Stomach (tissue), 9 donors: Measurements from ENCODE around the gene HDAC11. TPM values are rescaled to one million over a fixed set of nuclear protein-coding genes. Genes with fewer than 3 reads are reported as not detected.
A peak's percentile ranks its signal among the peaks of the same experiment; 100 is the strongest.

Source experiments
- DNase-seq, 2 donors: peaks; one replicate each; pipeline versions ENCODE4 v3.0.0 to v3.0.0-alpha.2; 2013 to 2019
- H3K27ac ChIP-seq, 5 donors: fragments of 200-600 bp in 4 of 5; sonication (generic) in 4 of 5; one replicate each; pipeline ENCODE4 v1.5.1; 2013 to 2019; ENCODE audit warnings: mild to moderate bottlenecking in 1 of 5, moderate library complexity in 1 of 5
- H3K27me3 ChIP-seq, 3 donors: fragments of 200-600 bp; sonication (generic); one replicate each; pipeline ENCODE4 v1.5.1; 2017 to 2019; ENCODE audit warnings: mixed run types in 1 of 3
- H3K36me3 ChIP-seq, 4 donors: fragments of 200-600 bp; sonication (generic); 1 replicate in 3 of 4; 2 replicates in 1 of 4; pipeline ENCODE4 v1.5.1; 2016 to 2019
- H3K4me1 ChIP-seq, 4 donors: fragments of 200-600 bp; sonication (generic); one replicate each; pipeline ENCODE4 v1.5.1; 2016 to 2019
- H3K4me3 ChIP-seq, 4 donors: fragments of 200-600 bp; sonication (generic) in 3 of 4; one replicate each; pipeline ENCODE4 v1.5.1; 2016 to 2019; ENCODE audit warnings: mild to moderate bottlenecking in 1 of 4
- H3K9me3 ChIP-seq, 4 donors: fragments of 200-600 bp; sonication (generic); one replicate each; pipeline ENCODE4 v1.5.1; 2016 to 2019
- EP300 ChIP-seq: sonication (generic); formaldehyde crosslinking; IDR thresholded peaks from one replicate; pipeline ENCODE4 v1.6.1; 2017; ENCODE audit warnings: antibody characterized with exemption
- POLR2A ChIP-seq, 4 donors: fragments of 450-650 bp; IDR thresholded peaks; one replicate each; pipeline ENCODE4 v1.6.1; 2016; ENCODE audit warnings: antibody characterized with exemption in 4 of 4, control low read depth in 2 of 4, mild to moderate bottlenecking in 1 of 4, moderate library complexity in 1 of 4
- POLR2AphosphoS5 ChIP-seq, 3 donors: sonication (generic); formaldehyde crosslinking; IDR thresholded peaks; one replicate each; pipeline ENCODE4 v1.6.1; 2016; ENCODE audit warnings: antibody characterized with exemption in 3 of 3
- WGBS, 5 donors: extraction: QIAGEN DNeasy Blood & Tissue Kit in 3 of 5; methylation state at CpG; one replicate each; pipeline versions ENCODE4 v1.1.5 to v1.1.7; 2013 to 2018; 5-methylcytosine and 5-hydroxymethylcytosine counted together
- intact Hi-C: fragments of 100-400 bp; cut with DNase I; formaldehyde crosslinking; loops from one replicate; pipeline ENCODE4 v1.15.1; 2023; ENCODE audit warnings: low total_unique reads
- polyA plus RNA-seq, 3 donors: library from polyadenylated mRNA; stranded (reverse); fragments of 200-250 nt; gene quantifications; one replicate each; pipeline ENCODE4 v1.2.3, GENCODE V29; 2013
- total RNA-seq, 5 donors: library from RNA; depleted of rRNA; stranded (reverse); fragments of >200 nt; gene quantifications; one replicate each; pipeline versions ENCODE4 v1.1.0 to v1.2.3, GENCODE V29; 2014 to 2016
- TF ChIP-seq, protein P1 (sequence below), 7 experiments: fragments of 450-650 bp in 4 of 7; fragments of 200-600 bp in 3 of 7; sonication (generic) in 3 of 7; IDR thresholded peaks; one replicate each; pipeline ENCODE4 v1.5.1; 2016 to 2019; ENCODE audit warnings: antibody characterized with exemption in 7 of 7, control low read depth in 2 of 7, mild to moderate bottlenecking in 1 of 7
- donor health status: healthy with polysubstance abuse.
- donor health status: Bipolar disorder and iron deficiency.
- donor health status: healthy.

Gene HDAC11
- total and polyA plus RNA-seq, 8 donors: 4.9 to 16.6 (median 15.4) TPM; not detected in 1

DNA sequence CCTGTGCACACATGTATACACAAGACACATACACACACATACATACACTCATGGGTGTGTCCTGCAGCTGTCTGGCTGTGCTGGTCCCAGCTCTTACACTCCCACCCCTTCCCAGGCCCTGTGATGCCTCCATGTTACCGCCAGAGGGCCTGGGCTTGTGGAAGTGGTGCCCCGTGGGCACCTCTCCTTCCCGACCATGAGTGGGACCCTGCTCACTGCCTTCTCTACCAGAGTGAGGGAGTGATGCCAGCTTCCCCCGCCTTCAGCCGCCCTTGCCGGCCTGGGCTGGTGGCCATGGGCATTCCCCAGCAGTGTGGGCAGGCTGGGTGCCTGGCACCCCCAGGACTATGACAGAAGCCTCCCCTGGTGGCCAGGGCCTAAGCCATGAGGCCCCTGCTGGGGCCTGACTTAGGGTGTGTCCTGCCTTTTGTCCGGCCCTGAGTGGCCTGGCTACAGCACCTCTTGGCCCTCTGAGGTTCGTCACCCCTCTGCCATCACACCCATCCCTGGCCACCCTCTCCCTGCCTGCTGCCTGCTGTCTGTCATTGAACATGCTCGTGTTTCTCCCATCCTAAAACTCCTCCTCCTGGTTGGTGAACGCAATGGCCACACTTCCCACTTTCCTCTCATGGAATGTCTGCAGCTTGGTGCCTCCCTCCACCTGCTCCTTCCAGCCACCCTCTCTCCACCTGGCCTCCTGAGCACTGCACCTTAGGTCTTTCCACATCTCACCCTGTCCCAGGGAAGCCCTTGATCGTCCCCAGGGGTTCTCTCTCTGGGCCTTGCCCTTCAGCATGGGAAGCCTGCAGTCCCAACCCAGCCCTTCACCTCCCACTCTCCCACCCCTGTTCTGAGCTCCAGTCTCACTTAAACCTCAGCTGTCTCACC lies 14.6 kb downstream of the HDAC11 start:
- TF ChIP-seq POLR2AphosphoS5 (IDR thresholded peaks at IDR 0.05) (no peak), POLR2A (IDR thresholded peaks at IDR 0.05) (no peak)
- TF ChIP-seq, protein P1, sequence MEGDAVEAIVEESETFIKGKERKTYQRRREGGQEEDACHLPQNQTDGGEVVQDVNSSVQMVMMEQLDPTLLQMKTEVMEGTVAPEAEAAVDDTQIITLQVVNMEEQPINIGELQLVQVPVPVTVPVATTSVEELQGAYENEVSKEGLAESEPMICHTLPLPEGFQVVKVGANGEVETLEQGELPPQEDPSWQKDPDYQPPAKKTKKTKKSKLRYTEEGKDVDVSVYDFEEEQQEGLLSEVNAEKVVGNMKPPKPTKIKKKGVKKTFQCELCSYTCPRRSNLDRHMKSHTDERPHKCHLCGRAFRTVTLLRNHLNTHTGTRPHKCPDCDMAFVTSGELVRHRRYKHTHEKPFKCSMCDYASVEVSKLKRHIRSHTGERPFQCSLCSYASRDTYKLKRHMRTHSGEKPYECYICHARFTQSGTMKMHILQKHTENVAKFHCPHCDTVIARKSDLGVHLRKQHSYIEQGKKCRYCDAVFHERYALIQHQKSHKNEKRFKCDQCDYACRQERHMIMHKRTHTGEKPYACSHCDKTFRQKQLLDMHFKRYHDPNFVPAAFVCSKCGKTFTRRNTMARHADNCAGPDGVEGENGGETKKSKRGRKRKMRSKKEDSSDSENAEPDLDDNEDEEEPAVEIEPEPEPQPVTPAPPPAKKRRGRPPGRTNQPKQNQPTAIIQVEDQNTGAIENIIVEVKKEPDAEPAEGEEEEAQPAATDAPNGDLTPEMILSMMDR (IDR thresholded peaks at IDR 0.05): peak in 5 of 7 experiments; percentile 28 to 61 (median 33)
- no peak for DNase-seq
- Histone ChIP-seq H3K36me3 (peaks cover 3 to 46% (median 21%) of the 10 kb centered on the region in 4 donors), H3K27me3 (no peaks in the 10 kb centered on the region), H3K9me3 (no peaks in the 10 kb centered on the region), H3K4me1 (peaks cover 0 to 21% (median 12%) of the 10 kb centered on the region in 4 donors), H3K4me3 (no peak overlapping the region), H3K27ac (no peak overlapping the region)
- intact Hi-C loops: loop anchor here (5.0 kb wide), 1 partner anchor 153 kb away; no protein-coding TSS in a partner anchor
- WGBS, 5 donors: 43 to 50% (median 45%) methylated on average over 11 of the region's 11 CpGs

DNA sequence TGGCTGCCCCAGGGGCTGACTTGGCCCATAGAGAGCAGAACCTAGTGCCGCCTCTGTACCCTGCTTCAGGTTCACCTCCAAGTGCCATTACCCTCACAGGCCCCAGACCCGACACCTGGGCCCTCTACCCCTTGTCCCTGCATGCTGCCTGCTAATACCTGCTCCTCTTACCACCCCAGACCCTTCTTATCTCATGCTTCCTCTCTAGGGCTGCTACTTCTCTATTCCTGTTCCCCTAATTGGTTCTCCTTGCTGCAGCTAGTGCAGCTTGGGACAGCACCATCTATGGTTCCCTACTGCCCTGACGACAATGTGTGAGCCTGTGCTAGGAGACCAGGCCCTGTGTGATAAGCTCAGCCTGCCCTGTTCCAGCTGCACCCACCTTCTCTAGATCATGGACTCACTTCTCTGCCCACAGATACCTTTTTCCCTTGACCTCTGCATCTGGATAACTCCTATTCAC lies 15.3 kb downstream of the HDAC11 start:
- H3K9me3 ChIP-seq: no peaks in the 10 kb centered on the region
- WGBS, 5 donors: 80 to 91% (median 87%) methylated on average over 3 of the region's 3 CpGs
- no peak overlapping the region for H3K4me3 ChIP-seq
- intact Hi-C loops: loop anchor here (5.0 kb wide), 1 partner anchor 152 kb away; no protein-coding TSS in a partner anchor
- H3K4me1 ChIP-seq: peaks cover 0 to 21% (median 12%) of the 10 kb centered on the region in 4 donors
- no peaks in the 10 kb centered on the region for H3K27me3 ChIP-seq
- no peak overlapping the region for H3K27ac ChIP-seq
- DNase-seq: no peak
- TF ChIP-seq EP300 (no peak), POLR2AphosphoS5 (IDR thresholded peaks at IDR 0.05) (no peak), POLR2A (IDR thresholded peaks at IDR 0.05) (no peak)
- TF ChIP-seq, protein P1 (IDR thresholded peaks at IDR 0.05): no peak
- peaks cover 3 to 40% (median 21%) of the 10 kb centered on the region in 4 donors for H3K36me3 ChIP-seq

DNA sequence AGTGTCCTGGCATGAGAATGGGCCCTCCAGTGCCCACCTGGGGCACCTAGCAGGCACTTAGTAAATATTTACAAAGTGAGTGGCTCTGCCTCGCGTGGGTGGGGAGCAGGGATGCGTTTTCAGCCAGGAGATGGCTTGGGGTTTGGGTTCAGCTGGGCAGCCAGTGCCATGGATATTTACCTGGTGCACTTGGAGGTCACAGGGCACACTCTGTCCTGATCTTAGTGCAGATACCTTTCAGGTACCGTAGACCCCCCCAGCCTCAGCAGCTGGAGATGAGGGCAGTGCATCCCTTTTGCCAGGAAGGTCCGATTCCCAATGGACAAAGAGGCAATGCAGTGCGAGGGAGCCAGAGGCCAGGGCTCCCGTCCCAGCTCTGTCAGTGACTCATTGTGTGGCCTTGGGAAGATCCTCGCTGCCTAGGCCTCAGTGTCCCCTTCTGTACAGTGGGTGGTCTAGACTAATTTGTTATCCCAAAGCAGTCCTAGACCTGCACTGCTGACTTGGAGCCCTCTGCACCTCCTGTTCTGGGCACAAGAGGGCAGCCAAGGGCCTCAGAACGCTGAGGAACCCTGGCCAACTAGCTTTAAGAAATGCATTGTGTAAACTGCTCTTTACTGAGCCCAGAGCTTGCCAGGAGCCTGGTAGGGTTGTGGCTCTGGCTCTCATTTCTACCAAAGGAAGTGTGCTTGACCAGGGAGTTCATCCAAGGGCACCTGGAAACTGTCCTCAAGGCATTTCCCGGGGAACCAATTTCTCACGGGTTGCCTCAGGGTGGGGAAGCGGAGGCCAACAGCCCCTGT lies 16.0 kb downstream of the HDAC11 start:
- TF ChIP-seq POLR2AphosphoS5 (IDR thresholded peaks at IDR 0.05): peak in 2 of 3 donors; percentile 67 to 80
- TF ChIP-seq, protein P1 (IDR thresholded peaks at IDR 0.05): peak in 5 of 7 experiments; percentile 87 to 95 (median 91)
- TF ChIP-seq POLR2A (IDR thresholded peaks at IDR 0.05): no peak
- no peak for TF ChIP-seq EP300
- 27 to 42% (median 36%) methylated on average over 12 of the region's 12 CpGs for WGBS, 5 donors
- intact Hi-C loops: loop anchor here (5.0 kb wide), 1 partner anchor 151 kb away; no protein-coding TSS in a partner anchor
- no peaks in the 10 kb centered on the region for H3K27me3 ChIP-seq
- H3K9me3 ChIP-seq: no peaks in the 10 kb centered on the region
- peaks cover 0 to 21% (median 12%) of the 10 kb centered on the region in 4 donors for H3K4me1 ChIP-seq
- peaks cover 3 to 41% (median 21%) of the 10 kb centered on the region in 4 donors for H3K36me3 ChIP-seq
- peak overlapping the region in 2 of 5 donors; percentile 34 to 35 for H3K27ac ChIP-seq
- peak; percentile 86 to 93 for DNase-seq
- no peak overlapping the region for H3K4me3 ChIP-seq

DNA sequence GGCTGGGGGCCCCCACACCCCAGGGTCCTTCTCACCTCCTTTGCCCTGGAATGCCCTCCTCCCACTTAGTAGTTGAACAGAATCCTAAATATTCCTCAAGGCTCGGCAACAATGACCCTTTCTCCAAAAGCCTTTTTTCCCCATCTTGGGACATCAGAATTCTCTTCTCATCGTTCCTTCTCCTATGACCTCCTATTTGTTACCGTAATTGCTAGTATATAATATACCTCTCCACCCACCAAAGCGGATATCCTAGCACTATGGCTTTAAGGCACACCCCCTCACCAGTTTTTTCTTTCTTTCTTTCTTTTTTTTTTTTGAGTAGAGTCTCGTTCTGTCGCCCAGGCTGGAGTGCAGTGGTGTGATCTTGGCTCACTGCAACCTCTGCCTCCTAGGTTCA lies 16.8 kb downstream of the HDAC11 start:
- H3K9me3 ChIP-seq: no peaks in the 10 kb centered on the region
- peak overlapping the region in 2 of 5 donors; percentile 34 to 35 for H3K27ac ChIP-seq
- 69 to 81% (median 75%) methylated on average over 6 of the region's 6 CpGs for WGBS, 5 donors
- H3K27me3 ChIP-seq: no peaks in the 10 kb centered on the region
- H3K4me1 ChIP-seq: peaks cover 0 to 21% (median 12%) of the 10 kb centered on the region in 4 donors
- H3K36me3 ChIP-seq: peaks cover 3 to 45% (median 23%) of the 10 kb centered on the region in 4 donors
- intact Hi-C loops: loop anchor here (5.0 kb wide), 1 partner anchor 150 kb away; no protein-coding TSS in a partner anchor
- DNase-seq: no peak
- no peak overlapping the region for H3K4me3 ChIP-seq
- TF ChIP-seq, protein P1 (IDR thresholded peaks at IDR 0.05): no peak
- TF ChIP-seq POLR2A (IDR thresholded peaks at IDR 0.05): no peak
- TF ChIP-seq EP300: no peak
- TF ChIP-seq POLR2AphosphoS5 (IDR thresholded peaks at IDR 0.05): no peak
